Keratinocyte (primary cell): ENCODE data around the gene MYH15. TPM values are rescaled to one million over a fixed set of nuclear protein-coding genes. Genes with fewer than 3 reads are reported as not detected.

Source experiments
- DNase-seq: peaks from one replicate; pipeline ENCODE4 v3.0.0-alpha.2; 2011; ENCODE audit warnings: low read depth, missing footprints, low spot score
- FAIRE-seq: peaks from 2 replicates; lab custom pipeline; 2011; peaks lifted over from hg19 to GRCh38; lab: Jason Lieb, UNC
- H2AFZ ChIP-seq: 2 replicates; pipeline ENCODE4 v1.6.0; 2012; ENCODE audit warnings: low read length, control low read depth, inconsistent platforms; ENCODE audit not compliant: control insufficient read depth
- H3K27ac ChIP-seq: 2 replicates; pipeline ENCODE4 v1.5.1; 2011; ENCODE audit warnings: low read length; ENCODE audit not compliant: control insufficient read depth, insufficient read depth
- H3K27me3 ChIP-seq: 3 replicates; pipeline ENCODE4 v1.6.0; 2011; ENCODE audit warnings: low read length; ENCODE audit not compliant: control insufficient read depth, insufficient read depth; ENCODE audit errors: extremely low read depth
- H3K36me3 ChIP-seq, 2 experiments: 2 replicates in 1 of 2; 3 replicates in 1 of 2; pipeline ENCODE4 v1.5.1; 2011; ENCODE audit warnings: low read length in 2 of 2, mild to moderate bottlenecking in 1 of 2; ENCODE audit not compliant: control insufficient read depth in 2 of 2, insufficient read depth in 2 of 2; ENCODE audit errors: extremely low read depth in 1 of 2
- H3K4me1 ChIP-seq: 3 replicates; pipeline ENCODE4 v1.5.1; 2011; ENCODE audit warnings: low read length; ENCODE audit not compliant: control insufficient read depth, insufficient read depth; ENCODE audit errors: extremely low read depth
- H3K4me2 ChIP-seq: 3 replicates; pipeline ENCODE4 v1.6.0; 2011; ENCODE audit warnings: low read depth, low read length; ENCODE audit not compliant: control insufficient read depth, insufficient read depth; ENCODE audit errors: extremely low read depth
- H3K4me3 ChIP-seq, 3 experiments: fragments of 200-600 bp in 1 of 3; sonication (generic) in 1 of 3; 2 replicates in 2 of 3; 3 replicates in 1 of 3; pipeline ENCODE4 v1.5.1; 2011 to 2016; ENCODE audit warnings: low read length in 3 of 3, mild to moderate bottlenecking in 3 of 3, control low read depth in 2 of 3, inconsistent platforms in 1 of 3, low read depth in 1 of 3, mixed read lengths in 1 of 3, mixed run types in 1 of 3, moderate library complexity in 1 of 3; ENCODE audit not compliant: control insufficient read depth in 2 of 3, insufficient read depth in 2 of 3; ENCODE audit errors: extremely low read depth in 1 of 3
- H3K79me2 ChIP-seq: 2 replicates; pipeline ENCODE4 v1.6.0; 2012; ENCODE audit warnings: low read length; ENCODE audit not compliant: control insufficient read depth, insufficient read depth
- H3K9ac ChIP-seq: 3 replicates; pipeline ENCODE4 v1.6.0; 2011; ENCODE audit warnings: low read length; ENCODE audit not compliant: control insufficient read depth, insufficient read depth; ENCODE audit errors: extremely low read depth
- H3K9me1 ChIP-seq: 3 replicates; pipeline ENCODE4 v1.6.0; 2011; ENCODE audit warnings: low read length; ENCODE audit not compliant: control insufficient read depth, insufficient read depth; ENCODE audit errors: extremely low read depth
- H3K9me3 ChIP-seq: 2 replicates; pipeline ENCODE4 v1.5.1; 2012; ENCODE audit warnings: low read depth, low read length; ENCODE audit not compliant: control insufficient read depth
- H4K20me1 ChIP-seq: 3 replicates; pipeline ENCODE4 v1.6.0; 2011; ENCODE audit warnings: low read length; ENCODE audit not compliant: control insufficient read depth, insufficient read depth; ENCODE audit errors: extremely low read depth
- EZH2 ChIP-seq: IDR thresholded peaks from one replicate; pipeline ENCODE4 v1.6.1; 2012; ENCODE audit warnings: inconsistent platforms, mild to moderate bottlenecking, low read length, moderate library complexity
- dilution Hi-C: fragments of 300-500 bp; cut with MboI; formaldehyde crosslinking; loops from one replicate; pipeline ENCODE4 v1.7.0; 2020; ENCODE audit warnings: low sequenced_read_pairs; ENCODE audit not compliant: extremely low pct_ligation_motif_present
- polyA plus RNA-seq, 5 experiments: library from polyadenylated mRNA; depleted of rRNA in 3 of 5; stranded (reverse) in 3 of 5; stranded (forward) in 1 of 5; unstranded in 1 of 5; fragments of >200 nt; gene quantifications; 1 replicate in 1 of 5; 2 replicates in 3 of 5; 3 replicates in 1 of 5; pipeline versions ENCODE4 v1.2.1 to v1.2.3, GENCODE V29; 2011 to 2012; ENCODE audit warnings: missing spikeins in 2 of 5, low read depth in 1 of 5, low replicate concordance in 1 of 5
- TF ChIP-seq, protein P1 (sequence below), 3 experiments: IDR thresholded peaks in 1 of 3; conservative IDR thresholded peaks in 1 of 3; optimal IDR thresholded peaks in 1 of 3; 2 replicates in 2 of 3; 3 replicates in 1 of 3; pipeline versions ENCODE3 to v1.5.1; 2011; ENCODE audit warnings: low read length in 3 of 3, mild to moderate bottlenecking in 3 of 3, moderate library complexity in 2 of 3, control low read depth in 1 of 3, inconsistent platforms in 1 of 3; ENCODE audit not compliant: insufficient read depth in 2 of 3; ENCODE audit errors: extremely low read depth in 1 of 3

Gene MYH15
- polyA plus RNA-seq, 1 donor (not counting 4 experiments of a cell fraction or from before 2014, with no cell fraction given), result 0.87 TPM

DNA sequence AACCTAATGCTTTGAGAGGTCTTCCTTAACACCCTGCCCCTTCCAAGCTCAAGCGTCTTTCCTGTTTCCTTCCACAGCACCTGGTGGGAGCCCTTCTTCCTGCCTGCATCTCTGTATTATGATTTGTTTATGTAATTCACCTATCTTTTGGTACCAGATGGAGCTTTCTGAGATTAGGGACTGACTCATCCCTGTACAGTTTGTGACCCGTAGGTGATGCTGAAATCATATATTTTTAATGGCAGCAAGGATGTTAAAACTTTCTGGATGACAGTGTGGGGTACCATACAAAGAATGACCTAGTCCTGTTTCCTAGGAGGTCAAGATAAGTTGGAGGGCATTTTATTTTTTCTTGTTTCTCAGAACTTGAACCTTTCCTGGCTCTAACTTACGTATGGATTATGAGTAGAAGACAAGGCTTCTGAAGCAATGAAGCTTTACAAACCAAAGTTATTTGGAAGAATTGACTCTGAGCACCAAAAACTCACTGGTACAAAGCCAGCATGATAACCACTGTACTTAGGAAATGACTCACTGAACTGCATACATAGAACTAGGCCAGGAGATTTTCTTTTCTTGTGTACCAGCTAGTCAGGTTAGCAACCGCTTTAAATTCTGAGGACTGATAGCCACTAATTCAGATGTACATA lies 167.4 kb downstream of the MYH15 start:
- TF ChIP-seq, protein P1, sequence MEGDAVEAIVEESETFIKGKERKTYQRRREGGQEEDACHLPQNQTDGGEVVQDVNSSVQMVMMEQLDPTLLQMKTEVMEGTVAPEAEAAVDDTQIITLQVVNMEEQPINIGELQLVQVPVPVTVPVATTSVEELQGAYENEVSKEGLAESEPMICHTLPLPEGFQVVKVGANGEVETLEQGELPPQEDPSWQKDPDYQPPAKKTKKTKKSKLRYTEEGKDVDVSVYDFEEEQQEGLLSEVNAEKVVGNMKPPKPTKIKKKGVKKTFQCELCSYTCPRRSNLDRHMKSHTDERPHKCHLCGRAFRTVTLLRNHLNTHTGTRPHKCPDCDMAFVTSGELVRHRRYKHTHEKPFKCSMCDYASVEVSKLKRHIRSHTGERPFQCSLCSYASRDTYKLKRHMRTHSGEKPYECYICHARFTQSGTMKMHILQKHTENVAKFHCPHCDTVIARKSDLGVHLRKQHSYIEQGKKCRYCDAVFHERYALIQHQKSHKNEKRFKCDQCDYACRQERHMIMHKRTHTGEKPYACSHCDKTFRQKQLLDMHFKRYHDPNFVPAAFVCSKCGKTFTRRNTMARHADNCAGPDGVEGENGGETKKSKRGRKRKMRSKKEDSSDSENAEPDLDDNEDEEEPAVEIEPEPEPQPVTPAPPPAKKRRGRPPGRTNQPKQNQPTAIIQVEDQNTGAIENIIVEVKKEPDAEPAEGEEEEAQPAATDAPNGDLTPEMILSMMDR (optimal IDR thresholded peaks at IDR 0.05 in 1 of 3, IDR thresholded peaks at IDR 0.05 in 1 of 3, conservative IDR thresholded peaks at IDR 0.05 in 1 of 3; ENCODE audit: extremely low read depth in 1 of 3, insufficient read depth in 2 of 3, low read length in 3 of 3), result no peak
- TF ChIP-seq EZH2, result no peak
- DNase-seq (no peak), FAIRE-seq (no peak)
- H3K9ac ChIP-seq, result no peak overlapping the region
- no peaks in the 10 kb centered on the region for H4K20me1 ChIP-seq
- H3K27ac ChIP-seq, result no peak overlapping the region
- no peaks in the 10 kb centered on the region for H3K9me1 ChIP-seq
- no peaks in the 10 kb centered on the region for H3K27me3 ChIP-seq
- H3K4me3 ChIP-seq, result no peak overlapping the region
- no peaks in the 10 kb centered on the region for H3K36me3 ChIP-seq
- H3K4me1 ChIP-seq, result no peaks in the 10 kb centered on the region
- no peak overlapping the region for H3K4me2 ChIP-seq
- H3K9me3 ChIP-seq, result no peaks in the 10 kb centered on the region
- H3K79me2 ChIP-seq, result no peaks in the 10 kb centered on the region
- dilution Hi-C loops, result no loop called here
- no peak overlapping the region for H2AFZ ChIP-seq

DNA sequence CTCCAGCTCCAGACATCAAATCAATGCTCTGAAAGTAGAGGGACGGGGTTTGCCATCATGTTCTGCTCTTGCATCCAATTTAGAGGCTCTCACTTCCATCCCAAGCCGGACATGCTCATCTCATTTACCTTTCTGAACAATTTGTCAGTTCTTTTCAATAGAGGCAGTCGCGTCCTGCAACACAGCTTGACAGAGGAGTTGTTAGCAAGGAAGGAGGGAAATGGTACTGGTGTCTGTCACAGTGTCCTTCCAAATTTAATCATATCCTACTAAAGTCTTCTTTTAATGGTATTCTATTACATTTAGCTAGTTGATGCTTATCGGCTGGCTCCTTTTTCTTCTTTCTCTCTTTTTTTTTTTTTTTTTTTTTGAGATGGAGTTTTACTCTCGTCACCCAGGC lies 168.5 kb downstream of the MYH15 start:
- H3K9ac ChIP-seq, result no peak overlapping the region
- H3K27me3 ChIP-seq, result no peaks in the 10 kb centered on the region
- no peak overlapping the region for H3K27ac ChIP-seq
- H2AFZ ChIP-seq, result no peak overlapping the region
- dilution Hi-C loops, result no loop called here
- no peaks in the 10 kb centered on the region for H3K36me3 ChIP-seq
- no peak overlapping the region for H3K4me3 ChIP-seq
- no peaks in the 10 kb centered on the region for H3K79me2 ChIP-seq
- H3K4me1 ChIP-seq, result no peaks in the 10 kb centered on the region
- H3K4me2 ChIP-seq, result no peak overlapping the region
- H3K9me1 ChIP-seq, result no peaks in the 10 kb centered on the region
- H3K9me3 ChIP-seq, result no peaks in the 10 kb centered on the region
- DNase-seq (no peak), FAIRE-seq (no peak)
- TF ChIP-seq, protein P1 (optimal IDR thresholded peaks at IDR 0.05 in 1 of 3, IDR thresholded peaks at IDR 0.05 in 1 of 3, conservative IDR thresholded peaks at IDR 0.05 in 1 of 3; ENCODE audit: extremely low read depth in 1 of 3, insufficient read depth in 2 of 3, low read length in 3 of 3), result no peak
- TF ChIP-seq EZH2, result no peak
- no peaks in the 10 kb centered on the region for H4K20me1 ChIP-seq
